ENCODE results near the gene METTL8. TPM values are rescaled to one million over a fixed set of nuclear protein-coding genes. Genes with fewer than 3 reads are reported as not detected.
"Not testable (repeated sequence)": the region's sequence is repeated elsewhere in the genome, so short reads cannot be mapped to it uniquely, and the experiment has no call there.

The METTL8 gene
- total RNA-seq, 1 experiment from 2014 or later = 32.0 TPM

DNA sequence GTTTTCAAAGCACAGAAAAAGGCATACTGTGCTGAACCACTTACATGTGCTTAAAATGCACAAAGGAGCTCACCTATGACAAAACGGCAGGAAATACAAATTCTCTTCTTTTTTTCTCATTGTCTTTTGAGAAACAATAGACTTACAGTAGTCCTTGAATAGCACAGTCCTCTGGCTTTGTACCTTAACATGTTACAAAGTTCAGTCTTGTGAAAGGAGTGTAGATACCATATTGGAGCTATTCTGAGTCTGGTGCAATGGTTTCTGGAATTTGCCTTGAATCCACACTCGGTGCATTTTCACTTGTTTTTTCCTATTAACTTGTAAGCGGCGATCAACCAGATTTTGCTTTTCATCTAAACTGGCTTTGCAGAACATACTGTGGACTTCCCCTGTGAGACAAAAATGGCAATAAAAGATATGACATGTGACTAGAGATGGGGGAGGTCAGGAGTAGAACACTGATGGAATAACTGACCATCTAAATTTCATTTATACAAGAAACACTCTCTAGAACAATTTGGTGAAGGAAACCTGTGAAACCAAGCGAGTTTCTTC is 109.7 kb downstream of the METTL8 start:
- Histone ChIP-seq H3K27ac (no peak overlapping the region), H3K36me3 (no peaks in the 10 kb centered on the region; the same call in 1 of the 2 replicates), H3K4me3 (no peak overlapping the region), H3K4me1 (no peaks in the 10 kb centered on the region), H3K9me3 (replicated peaks) (no peaks in the 10 kb centered on the region), H3K27me3 (no peaks in the 10 kb centered on the region)
- DNase-seq = no peak

DNA sequence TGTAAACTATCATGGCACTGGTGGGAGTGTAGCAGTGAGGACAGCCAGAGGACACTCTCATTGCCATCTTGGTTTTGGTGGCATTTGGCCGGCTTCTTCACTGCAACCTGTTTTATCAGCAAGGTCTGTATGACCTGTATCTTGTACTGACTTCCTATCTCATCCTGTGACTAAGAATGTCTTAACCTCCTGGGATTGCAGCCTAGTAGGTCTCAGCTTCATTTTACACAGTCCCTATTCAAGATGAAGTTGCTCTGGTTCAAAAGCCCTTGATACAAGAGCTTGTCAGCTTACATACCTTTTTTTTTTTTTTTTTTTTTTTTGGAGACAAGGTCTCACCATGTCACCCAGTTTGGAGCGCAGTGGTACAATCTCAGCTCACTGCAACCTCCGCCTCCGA is 110.9 kb downstream of the METTL8 start:
- no peaks in the 10 kb centered on the region; the same call in 1 of the 2 replicates for H3K36me3 ChIP-seq
- H3K27ac ChIP-seq = no peak overlapping the region
- DNase-seq = no peak
- no peaks in the 10 kb centered on the region for H3K4me1 ChIP-seq
- no peaks in the 10 kb centered on the region for H3K27me3 ChIP-seq
- H3K4me3 ChIP-seq = no peak overlapping the region
- no peaks in the 10 kb centered on the region for H3K9me3 ChIP-seq (replicated peaks)

DNA sequence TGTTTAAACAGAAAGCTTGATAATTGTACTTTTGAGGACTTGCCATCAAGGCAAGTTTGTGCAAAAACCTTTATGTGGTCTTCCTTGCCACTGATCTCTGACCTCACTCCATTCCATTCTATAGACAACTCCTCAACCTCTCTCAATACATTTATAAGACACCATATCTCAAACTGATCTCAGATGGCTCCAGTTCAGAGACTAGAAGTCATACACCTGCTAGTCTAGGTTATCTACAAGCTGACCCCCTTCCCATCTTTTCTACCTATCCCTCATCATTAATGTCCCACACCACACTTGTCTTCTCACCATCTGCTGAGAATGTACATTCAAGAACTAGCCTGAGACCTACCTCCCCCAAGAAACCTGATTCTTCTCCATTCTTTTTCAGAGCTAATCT is 113.1 kb downstream of the METTL8 start:
- no peaks in the 10 kb centered on the region; the same call in 1 of the 2 replicates for H3K36me3 ChIP-seq
- no peaks in the 10 kb centered on the region for H3K27me3 ChIP-seq
- no peaks in the 10 kb centered on the region for H3K4me1 ChIP-seq
- no peak overlapping the region for H3K4me3 ChIP-seq
- H3K9me3 ChIP-seq (replicated peaks) = no peaks in the 10 kb centered on the region
- no peak overlapping the region for H3K27ac ChIP-seq
- DNase-seq = no peak

GRCh38 chr2:171320208-171320621 is 113.6 kb downstream of the METTL8 start:
- Histone ChIP-seq H3K4me3 (no peak overlapping the region), H3K4me1 (no peaks in the 10 kb centered on the region), H3K9me3 (replicated peaks) (no peaks in the 10 kb centered on the region), H3K27ac (no peak overlapping the region), H3K27me3 (no peaks in the 10 kb centered on the region), H3K36me3 (no peaks in the 10 kb centered on the region; the same call in 1 of the 2 replicates)
- no peak for DNase-seq

DNA sequence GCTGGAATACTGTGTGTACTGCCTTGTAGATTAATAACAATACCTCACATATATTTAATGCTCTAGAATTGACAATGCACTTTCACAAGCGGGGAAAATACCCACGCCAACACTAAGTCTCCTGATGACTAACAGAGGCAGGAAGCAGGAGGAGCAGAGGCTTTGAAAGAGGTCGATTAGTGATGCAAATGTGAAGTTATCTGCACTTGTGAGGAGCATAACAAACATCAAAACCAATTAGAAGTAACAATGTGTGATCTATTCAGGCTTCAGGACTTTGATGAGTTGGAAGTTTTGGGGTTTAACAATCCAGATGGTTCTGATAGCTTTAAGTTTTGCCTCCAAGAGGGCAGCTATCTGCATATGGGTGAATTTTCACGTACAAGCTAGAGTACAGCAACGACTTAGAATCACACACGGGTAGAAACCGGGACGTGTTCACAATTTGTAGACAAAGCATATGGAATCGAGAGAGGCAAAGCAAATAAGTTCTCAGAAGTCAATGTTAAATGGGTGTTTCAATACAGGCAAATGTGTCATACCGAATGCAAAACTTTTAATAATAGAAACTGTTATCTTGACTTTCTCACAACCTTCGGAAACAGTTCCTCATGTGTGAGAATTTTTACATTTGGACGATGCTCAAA is 114.5 kb downstream of the METTL8 start:
- H3K4me1 ChIP-seq = no peaks in the 10 kb centered on the region
- no peak for DNase-seq
- H3K9me3 ChIP-seq (replicated peaks) = no peaks in the 10 kb centered on the region
- H3K36me3 ChIP-seq = no peaks in the 10 kb centered on the region; the same call in 1 of the 2 replicates
- no peak overlapping the region for H3K4me3 ChIP-seq
- no peaks in the 10 kb centered on the region for H3K27me3 ChIP-seq
- no peak overlapping the region for H3K27ac ChIP-seq

DNA sequence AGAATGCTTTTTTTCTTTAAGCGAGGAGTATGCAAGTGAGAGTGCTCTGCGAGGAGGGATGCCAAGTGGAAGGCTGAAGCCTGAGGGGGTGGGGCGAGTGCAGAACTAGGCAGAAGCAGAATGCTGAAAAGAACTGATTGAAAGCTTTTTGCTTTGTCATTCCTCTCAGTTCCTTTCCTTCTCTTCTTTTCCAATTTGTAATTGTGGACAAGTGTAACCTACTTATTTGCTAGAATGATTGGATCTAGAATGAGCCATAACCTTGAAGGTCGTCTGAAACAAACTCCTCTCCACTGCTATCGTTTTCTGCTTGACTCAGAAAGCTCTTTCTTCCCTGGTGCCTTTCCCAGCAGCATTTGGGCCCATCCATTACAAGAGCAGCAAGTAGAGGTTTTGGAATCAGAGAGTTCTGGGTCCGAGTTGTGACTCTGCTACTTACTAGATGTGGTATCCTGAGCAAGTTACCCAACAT is 115.3 kb downstream of the METTL8 start:
- H3K4me3 ChIP-seq = no peak overlapping the region
- H3K27ac ChIP-seq = no peak overlapping the region
- no peaks in the 10 kb centered on the region; the same call in 1 of the 2 replicates for H3K36me3 ChIP-seq
- H3K9me3 ChIP-seq (replicated peaks) = no peaks in the 10 kb centered on the region
- H3K4me1 ChIP-seq = no peaks in the 10 kb centered on the region
- no peaks in the 10 kb centered on the region for H3K27me3 ChIP-seq
- DNase-seq = no peak

GRCh38 chr2:171317492-171318125 is 116.2 kb downstream of the METTL8 start:
- Histone ChIP-seq H3K4me3 (no peak overlapping the region), H3K27me3 (no peaks in the 10 kb centered on the region), H3K4me1 (no peaks in the 10 kb centered on the region), H3K36me3 (no peaks in the 10 kb centered on the region; the same call in 1 of the 2 replicates), H3K9me3 (replicated peaks) (no peaks in the 10 kb centered on the region), H3K27ac (no peak overlapping the region)
- DNase-seq = no peak

- no peaks in the 10 kb centered on the region for H3K9me3 ChIP-seq (replicated peaks)
- no peaks in the 10 kb centered on the region for H3K4me1 ChIP-seq
- H3K27ac ChIP-seq = no peak overlapping the region
- H3K4me3 ChIP-seq = no peak overlapping the region
- H3K27me3 ChIP-seq = no peaks in the 10 kb centered on the region
- H3K36me3 ChIP-seq = no peaks in the 10 kb centered on the region; the same call in 1 of the 2 replicates
- DNase-seq = no peak
These were observed 116.9 kb downstream of the METTL8 start for GRCh38 chr2:171316755-171317337.

DNA sequence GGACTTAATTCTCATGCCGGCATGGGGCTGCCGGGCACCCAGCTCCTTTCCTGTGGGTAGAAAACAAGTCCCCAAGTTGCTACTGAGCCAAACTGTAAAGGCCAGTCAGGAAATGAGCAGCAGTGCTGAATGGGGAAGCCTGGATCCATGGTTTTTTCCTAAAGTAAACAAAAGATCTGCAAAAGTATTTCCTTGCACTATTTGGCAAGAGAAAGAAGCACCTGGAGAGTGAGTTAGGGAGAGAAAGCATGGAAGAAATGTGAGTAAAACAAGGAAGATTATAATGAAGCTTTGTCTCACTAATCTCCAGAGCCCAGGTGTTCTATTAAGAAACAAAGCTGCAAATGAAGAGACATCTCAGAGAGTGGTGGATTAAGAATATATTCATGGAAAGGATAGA is 117.6 kb downstream of the METTL8 start:
- no peak for DNase-seq
- Histone ChIP-seq H3K27me3 (no peaks in the 10 kb centered on the region), H3K9me3 (replicated peaks) (no peaks in the 10 kb centered on the region), H3K4me1 (no peaks in the 10 kb centered on the region), H3K27ac (no peak overlapping the region), H3K36me3 (no peaks in the 10 kb centered on the region), H3K4me3 (no peak overlapping the region)

DNA sequence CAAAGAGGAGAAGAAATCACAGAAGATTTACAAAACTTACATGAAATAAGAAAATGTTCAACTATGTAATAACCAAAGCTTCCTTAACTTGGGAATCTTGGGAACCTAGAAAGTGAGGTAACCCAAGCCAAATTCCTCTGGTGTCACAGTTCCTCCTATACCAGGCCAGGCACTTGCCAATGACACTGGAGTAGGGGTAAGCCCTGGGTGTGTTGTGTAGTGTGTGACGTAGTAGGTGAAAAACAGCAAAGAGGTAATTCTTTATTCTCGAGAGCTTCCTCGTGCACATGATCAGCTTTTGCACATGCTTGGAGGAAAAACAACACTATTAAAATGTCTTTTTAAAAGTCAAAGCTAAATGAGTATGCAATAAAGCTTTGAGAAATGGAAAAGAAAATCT is 118.0 kb downstream of the METTL8 start:
- H3K9me3 ChIP-seq (replicated peaks) = no peaks in the 10 kb centered on the region

GRCh38 chr2:171312182-171312581 is 121.6 kb downstream of the METTL8 start:
- not testable (repeated sequence) for H3K4me3 ChIP-seq; H3K9me3 ChIP-seq (replicated peaks); H3K27ac ChIP-seq; H3K4me1 ChIP-seq; DNase-seq; H3K36me3 ChIP-seq; H3K27me3 ChIP-seq

More for the DNA sequence above, 118.0 kb downstream of the METTL8 start:
- Histone ChIP-seq H3K4me3 (no peak overlapping the region), H3K4me1 (no peaks in the 10 kb centered on the region), H3K27ac (no peak overlapping the region), H3K36me3 (no peaks in the 10 kb centered on the region), H3K27me3 (no peaks in the 10 kb centered on the region)
- DNase-seq = no peak

DNA sequence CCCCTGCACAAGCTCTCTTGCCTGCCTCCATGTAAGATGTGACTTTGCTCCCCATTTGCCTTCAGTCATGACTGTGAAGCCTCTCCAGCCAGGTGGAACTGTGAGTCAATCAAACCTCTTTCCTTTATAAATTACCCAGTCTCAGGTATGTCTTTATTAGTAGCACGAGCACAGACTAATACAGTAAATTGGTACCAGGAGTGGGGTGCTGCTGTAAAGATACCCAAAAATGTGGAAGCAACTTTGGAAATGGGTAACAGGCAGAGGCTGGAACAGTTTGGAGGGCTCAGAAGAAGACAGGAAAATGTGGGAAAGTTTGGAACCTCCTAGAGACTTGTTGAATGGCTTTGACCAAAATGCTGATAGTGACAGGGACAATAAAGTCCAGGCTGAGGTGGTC is 122.2 kb downstream of the METTL8 start:
- DNase-seq; H3K27ac ChIP-seq; H3K36me3 ChIP-seq; H3K27me3 ChIP-seq; H3K4me3 ChIP-seq; H3K9me3 ChIP-seq (replicated peaks); H3K4me1 ChIP-seq: not testable (repeated sequence)

DNA sequence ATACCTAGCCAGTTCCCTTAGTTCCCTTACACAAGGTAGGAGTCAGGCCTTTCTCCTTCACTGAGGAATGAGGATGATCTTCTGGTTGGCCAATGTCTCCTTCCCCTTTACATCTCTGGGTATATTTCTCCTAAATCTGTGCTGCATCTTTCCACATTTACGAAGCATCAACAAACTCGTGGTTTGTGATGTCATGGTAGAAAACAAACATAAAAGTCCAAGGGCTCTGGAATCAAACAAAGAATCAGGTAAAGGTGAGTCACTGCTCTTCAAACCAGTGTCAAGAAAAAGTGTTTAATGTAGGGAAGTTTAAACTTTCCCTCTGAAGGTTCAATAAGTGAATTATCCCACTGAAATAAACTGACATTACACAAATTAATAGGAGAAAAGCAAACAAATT is 122.9 kb downstream of the METTL8 start:
- Histone ChIP-seq H3K36me3 (no peaks in the 10 kb centered on the region), H3K4me1 (no peaks in the 10 kb centered on the region), H3K27ac (no peak overlapping the region), H3K9me3 (replicated peaks) (no peaks in the 10 kb centered on the region), H3K4me3 (no peak overlapping the region), H3K27me3 (no peaks in the 10 kb centered on the region)
- no peak for DNase-seq

DNA sequence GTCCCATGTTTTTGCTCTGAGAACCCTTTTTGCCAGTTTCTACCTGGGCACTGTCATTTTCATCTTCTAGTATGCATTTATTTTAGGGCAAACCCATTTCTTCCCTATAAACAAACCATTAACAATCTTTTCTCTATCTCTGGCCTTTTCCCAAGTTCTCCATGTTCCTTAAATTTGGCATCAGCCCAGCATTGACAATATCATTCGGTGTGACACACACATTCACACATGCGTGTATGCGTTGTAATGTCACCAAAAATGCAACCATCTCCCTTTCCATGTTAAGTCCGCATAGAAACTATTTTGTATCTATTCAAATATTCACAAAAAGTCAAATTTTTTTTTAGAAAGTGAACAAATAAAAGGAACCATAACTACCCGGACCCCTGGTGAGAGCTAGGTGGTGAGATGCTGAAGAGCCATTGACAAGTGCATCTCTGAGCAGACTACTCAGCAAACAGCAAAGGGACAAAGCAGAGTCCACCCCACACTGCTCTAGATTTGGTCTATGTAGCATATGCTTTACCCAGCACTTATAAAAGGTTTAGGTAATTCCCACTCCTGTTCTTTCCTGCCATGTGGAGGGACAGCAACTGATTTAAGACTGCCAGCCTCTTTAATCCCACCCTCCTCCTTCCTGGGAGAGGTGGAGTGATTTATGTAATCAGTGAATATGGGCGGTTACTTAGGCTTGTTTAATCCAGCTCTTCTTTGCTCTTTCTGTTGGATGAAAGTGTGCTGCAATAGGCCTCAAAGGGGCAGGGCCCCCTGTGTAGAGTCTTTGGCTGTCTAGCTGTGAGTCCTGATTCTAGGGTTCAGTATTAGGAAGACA is 124.1 kb downstream of the METTL8 start:
- no peaks in the 10 kb centered on the region for H3K27me3 ChIP-seq
- H3K9me3 ChIP-seq (replicated peaks) = no peaks in the 10 kb centered on the region
- no peaks in the 10 kb centered on the region for H3K36me3 ChIP-seq
- no peak for DNase-seq
- H3K4me1 ChIP-seq = no peaks in the 10 kb centered on the region
- H3K27ac ChIP-seq = no peak overlapping the region
- H3K4me3 ChIP-seq = no peak overlapping the region

All from SJCRH30 (cell line).